EL (cell line): ENCODE data around the gene RGS21.
A peak's percentile ranks its signal among the peaks of the same experiment; 100 is the strongest.

Source experiments
- DNase-seq: peaks from one replicate; pipeline ENCODE4 v3.0.0-alpha.2; 2016

Gene RGS21

DNA sequence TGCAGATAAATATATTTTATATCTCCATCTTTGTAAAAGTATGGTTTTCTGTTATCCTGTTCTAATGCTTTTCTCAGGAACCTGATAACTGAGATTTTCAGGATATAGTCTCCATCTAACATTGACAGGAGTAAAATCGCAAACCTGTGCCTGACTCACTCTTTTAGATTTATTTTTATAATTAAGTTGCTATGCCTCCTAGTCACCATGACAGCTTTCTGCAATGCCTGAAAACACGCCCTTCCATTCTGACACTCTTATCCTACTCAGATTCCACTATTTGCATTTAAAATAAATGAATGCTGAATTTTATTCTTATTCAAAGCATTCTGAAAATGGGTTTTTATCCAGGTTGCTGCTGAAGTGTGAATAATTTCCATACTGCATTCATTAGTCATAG lies 62.8 kb downstream of the RGS21 start:
- DNase-seq = no peak

DNA sequence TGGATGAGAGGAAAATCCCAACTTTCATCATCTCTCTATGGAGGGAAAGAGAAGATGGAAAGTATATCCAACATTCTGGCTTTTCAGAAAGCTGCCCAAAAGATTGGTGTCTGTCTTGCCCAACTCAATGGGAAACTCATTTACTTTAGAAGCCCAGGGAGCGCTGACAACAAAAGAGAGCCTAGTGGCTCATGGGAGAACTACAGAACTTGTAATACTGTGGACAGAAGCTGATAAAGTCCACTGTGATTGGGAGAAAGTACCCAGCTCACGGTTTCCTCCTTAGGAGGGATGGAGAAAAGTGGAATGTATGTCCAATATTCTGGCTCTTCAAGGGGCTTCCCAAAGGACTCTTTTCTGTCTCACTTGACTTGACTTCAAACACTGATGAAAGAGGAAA lies 66.0 kb downstream of the RGS21 start:
- no peak for DNase-seq

DNA sequence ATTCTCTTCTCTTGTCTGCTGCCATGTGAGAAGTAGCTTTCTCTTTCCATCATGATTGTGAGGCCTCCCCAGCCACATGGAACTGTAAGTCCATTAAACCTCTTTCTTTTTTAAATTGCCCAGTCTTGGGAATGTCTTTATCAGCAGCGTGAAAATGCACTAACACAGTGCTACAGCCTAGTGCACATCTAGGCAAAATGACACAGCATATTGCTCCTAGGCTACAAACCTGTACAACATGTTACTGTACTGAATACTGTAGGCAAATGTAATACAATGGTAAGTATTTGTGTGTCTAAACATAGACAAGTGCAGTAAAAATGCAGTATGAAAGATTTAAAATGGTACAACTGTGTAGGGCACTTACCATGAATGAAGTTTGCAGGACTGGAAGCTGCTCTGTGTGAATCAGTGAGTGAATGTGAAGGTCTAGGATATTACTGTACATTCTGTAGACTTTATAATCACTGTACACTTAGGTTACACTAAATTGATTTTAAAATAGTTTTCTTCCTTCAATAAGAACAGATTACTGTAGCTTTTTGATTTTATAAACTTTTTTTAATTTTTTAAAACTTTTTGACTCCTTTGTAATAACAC lies 69.4 kb downstream of the RGS21 start:
- DNase-seq = no peak

DNA sequence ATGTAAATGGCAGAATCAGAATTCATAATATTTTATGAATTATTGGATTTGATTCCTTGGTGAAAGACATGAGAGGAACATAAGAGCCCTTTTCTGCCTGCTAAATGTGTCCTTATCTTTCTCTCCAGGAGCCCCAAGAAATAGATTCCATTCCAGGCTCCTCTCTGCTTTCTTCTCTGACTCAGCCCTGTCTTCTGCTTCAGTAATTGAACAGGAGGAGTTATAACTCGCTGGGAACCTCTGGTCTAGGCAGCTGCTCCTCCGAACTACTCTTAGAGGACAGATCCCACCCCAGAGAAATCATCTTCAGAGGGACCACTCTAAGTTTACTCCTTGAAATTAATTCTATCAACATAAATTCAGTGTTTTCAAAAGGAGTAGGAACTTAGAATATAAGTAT lies 78.4 kb downstream of the RGS21 start:
- DNase-seq = no peak

DNA sequence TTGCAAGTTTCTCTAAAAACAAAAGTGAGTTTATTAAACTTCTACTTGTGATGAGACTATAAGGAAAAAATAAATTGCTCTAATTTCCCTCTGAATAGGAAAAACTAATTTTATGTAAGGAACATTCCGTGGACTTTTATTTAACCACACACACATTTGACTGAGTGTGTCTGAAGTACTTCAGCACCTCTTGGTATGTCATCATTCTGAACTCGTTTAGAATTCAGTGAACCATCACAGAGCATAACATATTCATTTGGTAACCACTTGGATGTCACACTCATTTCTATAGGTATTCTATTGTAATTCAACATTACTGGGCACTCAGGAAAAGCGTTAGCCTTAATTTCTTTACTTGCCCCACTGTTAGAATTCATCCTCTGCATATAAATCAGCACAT lies 79.1 kb downstream of the RGS21 start:
- DNase-seq = no peak

DNA sequence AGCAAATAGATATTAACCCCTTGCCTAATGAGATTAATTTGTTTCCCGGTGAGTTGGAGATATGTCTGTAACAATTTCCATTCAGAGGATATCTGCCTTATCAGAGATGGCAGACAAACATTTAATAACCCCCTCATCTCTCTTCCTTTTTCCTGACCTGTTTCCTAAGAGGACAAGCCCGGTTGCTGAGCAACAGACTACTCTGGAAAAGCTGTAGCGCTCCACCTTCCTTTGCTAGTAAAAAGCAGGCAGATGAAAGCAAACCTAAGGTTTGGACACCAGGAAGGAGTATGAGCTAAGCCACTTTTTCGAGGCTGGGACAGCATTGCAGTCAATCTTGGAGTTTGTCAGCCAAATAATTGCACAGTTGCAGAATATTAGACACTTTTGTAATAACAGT lies 82.4 kb downstream of the RGS21 start:
- DNase-seq = no peak

DNA sequence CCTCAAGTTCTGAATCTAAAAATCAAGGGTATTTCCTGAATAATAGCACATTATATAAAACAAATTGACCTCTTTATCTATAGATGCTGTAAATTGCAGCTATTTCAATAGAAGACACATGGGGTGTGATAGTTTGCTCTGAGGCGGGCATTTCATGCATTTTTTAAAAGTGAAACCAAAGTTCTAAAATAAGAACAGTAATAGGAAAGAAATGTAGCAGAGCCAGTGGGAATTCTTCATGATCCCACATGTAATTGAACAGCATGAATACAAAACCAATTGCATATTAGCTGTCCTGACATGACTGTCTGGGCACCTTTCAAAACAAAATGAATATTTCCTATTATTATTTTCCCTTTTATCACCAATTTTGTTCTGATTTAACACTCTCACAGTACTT lies 85.0 kb downstream of the RGS21 start:
- peak; percentile 58 for DNase-seq

DNA sequence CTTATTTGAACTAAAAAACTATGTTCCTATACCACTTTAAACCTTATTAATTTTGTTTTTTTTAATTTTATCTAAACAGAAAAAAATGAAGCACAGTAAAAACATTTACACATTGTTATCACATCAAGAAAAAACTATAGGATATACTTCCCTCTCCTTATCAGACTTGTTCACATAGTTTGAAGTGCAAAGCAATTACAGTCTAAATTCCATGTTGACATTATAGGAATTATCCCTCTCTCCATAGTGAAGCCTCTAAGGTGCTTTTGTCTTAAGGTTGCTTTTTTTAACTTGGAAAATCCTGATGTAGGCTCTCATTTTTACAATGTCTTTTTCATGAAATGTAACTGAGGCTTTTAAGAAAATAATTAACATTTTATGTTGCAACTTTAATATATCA lies 85.8 kb downstream of the RGS21 start:
- DNase-seq = no peak

DNA sequence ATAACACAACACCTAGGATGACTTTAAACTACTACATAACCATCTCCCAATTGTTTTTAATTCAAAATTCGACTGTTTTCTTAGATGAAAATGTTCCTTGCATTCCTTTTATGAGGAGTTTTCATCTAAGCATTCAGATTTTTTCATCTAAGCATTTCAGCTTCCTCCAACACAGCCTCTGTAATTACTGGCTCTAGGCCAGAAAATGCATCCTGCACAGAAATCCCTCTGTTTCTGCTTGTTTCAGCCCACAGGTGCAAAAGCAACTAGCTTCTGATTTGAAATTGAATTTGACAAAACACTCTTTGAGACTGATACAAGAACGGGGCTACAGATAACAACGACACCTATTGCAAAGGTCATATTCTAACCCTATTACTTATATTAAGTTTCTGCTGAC lies 90.4 kb downstream of the RGS21 start:
- no peak for DNase-seq
